Natural killer cell treated with Interleukin-12 subunit alpha and Interleukin-12 subunit beta and Interleukin-15 and Interleukin-18, amount 100 ng/mL, for 72 hours (primary cell): ENCODE data around the gene WDFY4. TPM values are rescaled to one million over a fixed set of nuclear protein-coding genes. Genes with fewer than 3 reads are reported as not detected.
A peak's percentile ranks its signal among the peaks of the same experiment; 100 is the strongest.
"Not testable (repeated sequence)": the region's sequence is repeated elsewhere in the genome, so short reads cannot be mapped to it uniquely, and the experiment has no call there.

Experiments
- ATAC-seq, 2 donors: fragments of 150-1000 bp; cut with Tn5 transposase in 1 of 2; sonication (Bioruptor Pico), chemical (Tn5 transposase) in 1 of 2; 2 replicates each; pipeline ENCODE4 v1.10.0; 2021
- DNase-seq: peaks from one replicate; pipeline ENCODE4 v3.0.0; 2022; ENCODE audit warnings: low spot score
- H3K27ac Mint-ChIP-seq, 2 donors: 1 replicate in 1 of 2; 2 replicates in 1 of 2; pipeline ENCODE4 v1.8.0; 2022; ENCODE audit warnings: mixed read lengths in 2 of 2, mild to moderate bottlenecking in 1 of 2, moderate library complexity in 1 of 2
- H3K27me3 Mint-ChIP-seq, 2 donors: 1 replicate in 1 of 2; 2 replicates in 1 of 2; pipeline ENCODE4 v1.8.0; 2022; ENCODE audit warnings: mixed read lengths in 2 of 2
- H3K36me3 Mint-ChIP-seq: one replicate; pipeline ENCODE4 v1.8.0; 2022; ENCODE audit warnings: mixed read lengths
- H3K4me1 Mint-ChIP-seq, 2 donors: 1 replicate in 1 of 2; 2 replicates in 1 of 2; pipeline ENCODE4 v1.8.0; 2022; ENCODE audit warnings: low read depth in 2 of 2, mixed read lengths in 2 of 2, mild to moderate bottlenecking in 1 of 2
- H3K4me3 Mint-ChIP-seq: one replicate; pipeline ENCODE4 v1.8.0; 2022; ENCODE audit warnings: mixed read lengths
- H3K9me3 Mint-ChIP-seq: 2 replicates; pipeline ENCODE4 v1.8.0; 2022; ENCODE audit warnings: mixed read lengths
- total RNA-seq, 2 donors: library from RNA; stranded (reverse); gene quantifications; one replicate each; pipeline ENCODE4 v1.2.3, GENCODE V29; 2022

The WDFY4 gene
- total RNA-seq: 1 to 10 TPM in 1 of 2 donors, not detected in 1; 2.0 TPM

- peak; percentile 54 to 56 for ATAC-seq
- H3K27me3 Mint-ChIP-seq: peaks cover 7 to 8% of the 10 kb centered on the region in 2 donors
- no peak for DNase-seq
- no peak within 1 kb of the TSS for H3K4me3 Mint-ChIP-seq
- H3K9me3 Mint-ChIP-seq: no peaks in the 10 kb centered on the region
- no peak within 1 kb of the TSS for H3K27ac Mint-ChIP-seq
- H3K36me3 Mint-ChIP-seq: no peaks in the 10 kb centered on the region
- no peaks in the 10 kb centered on the region for H3K4me1 Mint-ChIP-seq
These were observed at the start of gene WDFY4 for GRCh38 chr10:48684792-48685623. Gene WDFY4, plus strand, starts transcription at chr10:48684873. Its CDS starts 24,860 bp downstream, at chr10:48709733.

GRCh38 chr10:48634984-48635557 is 49.6 kb upstream of the WDFY4 start:
- peaks cover 26 to 53% of the 10 kb centered on the region in 2 donors for H3K27me3 Mint-ChIP-seq
- peak overlapping the region; percentile 51 for H3K4me3 Mint-ChIP-seq
- H3K9me3 Mint-ChIP-seq: peaks cover 3% of the 10 kb centered on the region
- peaks cover 53 to 54% of the 10 kb centered on the region in 2 donors for H3K4me1 Mint-ChIP-seq
- no peak for DNase-seq
- peak overlapping the region; percentile 67 to 89 for H3K27ac Mint-ChIP-seq
- no peak for ATAC-seq
- H3K36me3 Mint-ChIP-seq: peaks cover 22% of the 10 kb centered on the region

GRCh38 chr10:48636231-48636630 is 48.4 kb upstream of the WDFY4 start:
- Mint-ChIP-seq H3K36me3 (peaks cover 28% of the 10 kb centered on the region), H3K9me3 (peaks cover 3% of the 10 kb centered on the region), H3K4me1 (peaks cover 53 to 54% of the 10 kb centered on the region in 2 donors), H3K4me3 (no peak overlapping the region), H3K27me3 (peaks cover 26 to 56% of the 10 kb centered on the region in 2 donors), H3K27ac (peak overlapping the region; percentile 11 to 40)
- ATAC-seq: no peak
- DNase-seq: no peak

GRCh38 chr10:48636901-48637300 is 47.8 kb upstream of the WDFY4 start:
- no peak for ATAC-seq
- H3K36me3 Mint-ChIP-seq: peaks cover 34% of the 10 kb centered on the region
- H3K27me3 Mint-ChIP-seq: peaks cover 28 to 50% of the 10 kb centered on the region in 2 donors
- H3K9me3 Mint-ChIP-seq: peaks cover 3% of the 10 kb centered on the region
- DNase-seq: no peak
- H3K4me3 Mint-ChIP-seq: no peak overlapping the region
- peaks cover 50 to 51% of the 10 kb centered on the region in 2 donors for H3K4me1 Mint-ChIP-seq
- peak overlapping the region; percentile 11 to 40 for H3K27ac Mint-ChIP-seq

GRCh38 chr10:48638158-48638557 is 46.5 kb upstream of the WDFY4 start:
- peaks cover 32% of the 10 kb centered on the region for H3K36me3 Mint-ChIP-seq
- peaks cover 27 to 41% of the 10 kb centered on the region in 2 donors for H3K27me3 Mint-ChIP-seq
- H3K4me3 Mint-ChIP-seq: no peak overlapping the region
- ATAC-seq: no peak
- peaks cover 40% of the 10 kb centered on the region in 2 donors for H3K4me1 Mint-ChIP-seq
- H3K27ac Mint-ChIP-seq: no peak overlapping the region
- no peak for DNase-seq
- peaks cover 3% of the 10 kb centered on the region for H3K9me3 Mint-ChIP-seq

- Mint-ChIP-seq H3K27ac (peak overlapping the region in 1 of 2 donors; percentile 20), H3K27me3 (peaks cover 27 to 41% of the 10 kb centered on the region in 2 donors), H3K36me3 (peaks cover 32% of the 10 kb centered on the region), H3K9me3 (peaks cover 3% of the 10 kb centered on the region), H3K4me3 (no peak overlapping the region), H3K4me1 (peaks cover 32 to 33% of the 10 kb centered on the region in 2 donors)
- DNase-seq: no peak
- no peak for ATAC-seq
These were observed 45.7 kb upstream of the WDFY4 start for GRCh38 chr10:48638739-48639527.

GRCh38 chr10:48639632-48640031 is 45.0 kb upstream of the WDFY4 start:
- Mint-ChIP-seq H3K27me3 (peaks cover 29 to 47% of the 10 kb centered on the region in 2 donors), H3K4me1 (peaks cover 25 to 26% of the 10 kb centered on the region in 2 donors), H3K4me3 (no peak overlapping the region), H3K36me3 (peaks cover 32% of the 10 kb centered on the region), H3K27ac (peak overlapping the region in 1 of 2 donors; percentile 20), H3K9me3 (peaks cover 3% of the 10 kb centered on the region)
- no peak for ATAC-seq
- no peak for DNase-seq

- no peak overlapping the region for H3K27ac Mint-ChIP-seq
- peaks cover 3% of the 10 kb centered on the region for H3K9me3 Mint-ChIP-seq
- no peak overlapping the region for H3K4me3 Mint-ChIP-seq
- ATAC-seq (no peak), DNase-seq (no peak)
- H3K36me3 Mint-ChIP-seq: peaks cover 32% of the 10 kb centered on the region
- peaks cover 18 to 21% of the 10 kb centered on the region in 2 donors for H3K4me1 Mint-ChIP-seq
- H3K27me3 Mint-ChIP-seq: peaks cover 29 to 54% of the 10 kb centered on the region in 2 donors
These were observed 44.3 kb upstream of the WDFY4 start for GRCh38 chr10:48640326-48640725.

GRCh38 chr10:48641099-48641690 is 43.5 kb upstream of the WDFY4 start:
- H3K9me3 Mint-ChIP-seq, DNase-seq, ATAC-seq, H3K4me3 Mint-ChIP-seq, H3K27ac Mint-ChIP-seq: not testable (repeated sequence)
- Mint-ChIP-seq H3K4me1 (peaks cover 11 to 18% of the 10 kb centered on the region in 2 donors), H3K36me3 (peaks cover 32% of the 10 kb centered on the region), H3K27me3 (peaks cover 29 to 60% of the 10 kb centered on the region in 2 donors)

- H3K36me3 Mint-ChIP-seq: peaks cover 10% of the 10 kb centered on the region
These were observed 39.1 kb upstream of the WDFY4 start for GRCh38 chr10:48645600-48645999.

GRCh38 chr10:48647073-48647472 is 37.6 kb upstream of the WDFY4 start:
- ATAC-seq, H3K9me3 Mint-ChIP-seq, H3K36me3 Mint-ChIP-seq, H3K27ac Mint-ChIP-seq, DNase-seq, H3K4me3 Mint-ChIP-seq: not testable (repeated sequence)
- peaks cover 8 to 26% of the 10 kb centered on the region in 2 donors for H3K4me1 Mint-ChIP-seq
- H3K27me3 Mint-ChIP-seq: peaks cover 17 to 47% of the 10 kb centered on the region in 2 donors

More at GRCh38 chr10:48645600-48645999, 39.1 kb upstream of the WDFY4 start:
- DNase-seq (no peak), ATAC-seq (no peak)
- H3K4me1 Mint-ChIP-seq: peaks cover 8 to 26% of the 10 kb centered on the region in 2 donors
- no peak overlapping the region for H3K27ac Mint-ChIP-seq
- no peaks in the 10 kb centered on the region for H3K9me3 Mint-ChIP-seq
- no peak overlapping the region for H3K4me3 Mint-ChIP-seq
- H3K27me3 Mint-ChIP-seq: peaks cover 14 to 37% of the 10 kb centered on the region in 2 donors

- no peak overlapping the region for H3K4me3 Mint-ChIP-seq
- peaks cover 21 to 58% of the 10 kb centered on the region in 2 donors for H3K27me3 Mint-ChIP-seq
- ATAC-seq (peak in 1 of 2 donors; percentile 40), DNase-seq (no peak)
- H3K27ac Mint-ChIP-seq: peak overlapping the region; percentile 5 to 70
- no peaks in the 10 kb centered on the region for H3K9me3 Mint-ChIP-seq
- peaks cover 8 to 26% of the 10 kb centered on the region in 2 donors for H3K4me1 Mint-ChIP-seq
- H3K36me3 Mint-ChIP-seq: no peaks in the 10 kb centered on the region
These were observed 36.3 kb upstream of the WDFY4 start for GRCh38 chr10:48648172-48648942.
